Left kidney (tissue), 8 donors: ENCODE measurements around the gene ADAM23. TPM values are rescaled to one million over a fixed set of nuclear protein-coding genes. Genes with fewer than 3 reads are reported as not detected.
A peak's percentile ranks its signal among the peaks of the same experiment; 100 is the strongest.
"Not testable (repeated sequence)": the region's sequence is repeated elsewhere in the genome, so short reads cannot be mapped to it uniquely, and the experiment has no call there.

Experiments
- DNase-seq: peaks from one replicate; pipeline ENCODE4 v3.0.0-alpha.2; 2013
- long read RNA-seq, 8 donors: transcript quantifications; one replicate each; lab custom pipeline, GENCODE V29; 2026
- polyA plus RNA-seq: library from polyadenylated mRNA; unstranded; fragments of 120-200 nt; gene quantifications from one replicate; pipeline ENCODE4 v1.2.1, GENCODE V29; 2013; ENCODE audit not compliant: insufficient read length

ADAM23 gene
- polyA plus RNA-seq: 6.9 TPM
- long read RNA-seq, donor 1: 0 reads
- long read RNA-seq, donor 2: 0 reads
- long read RNA-seq, donor 3, full-length matches to known transcripts: 1 of 1 reads
- long read RNA-seq, donor 3, partial matches to known transcripts: 0 of 1 reads
- long read RNA-seq, donor 3, other reads (novel, unspliced or antisense): 0 of 1 reads
- long read RNA-seq, donor 4: 0 reads
- long read RNA-seq, donor 5, full-length matches to known transcripts: 2 of 2 reads
- long read RNA-seq, donor 5, partial matches to known transcripts: 0 of 2 reads
- long read RNA-seq, donor 5, other reads (novel, unspliced or antisense): 0 of 2 reads
- long read RNA-seq, donor 6, full-length matches to known transcripts: 2 of 2 reads
- long read RNA-seq, donor 6, partial matches to known transcripts: 0 of 2 reads
- long read RNA-seq, donor 6, other reads (novel, unspliced or antisense): 0 of 2 reads
- long read RNA-seq, donor 7: 0 reads
- long read RNA-seq, donor 8: 0 reads

- peak; percentile 50 for DNase-seq
Measured at GRCh38 chr2:206442833-206443734, at the start of gene ADAM23. ADAM23 (plus strand) TSS chr2:206443532; CDS start chr2:206443867, 335 bp downstream.

- no peak for DNase-seq
Measured at GRCh38 chr2:206396211-206396610, 47.1 kb upstream of the ADAM23 start.

GRCh38 chr2:206402956-206403569, 40.3 kb upstream of the ADAM23 start:
- not testable (repeated sequence) for DNase-seq

- DNase-seq: no peak
Measured at GRCh38 chr2:206408323-206409320, 34.7 kb upstream of the ADAM23 start.

GRCh38 chr2:206410714-206411113, 32.6 kb upstream of the ADAM23 start:
- DNase-seq: no peak

GRCh38 chr2:206415618-206416243, 27.6 kb upstream of the ADAM23 start:
- no peak for DNase-seq

GRCh38 chr2:206418968-206419367, 24.4 kb upstream of the ADAM23 start:
- no peak for DNase-seq

- no peak for DNase-seq
Measured at GRCh38 chr2:206420721-206421120, 22.6 kb upstream of the ADAM23 start.

- DNase-seq: no peak
Measured at GRCh38 chr2:206422493-206422892, 20.8 kb upstream of the ADAM23 start.

- DNase-seq: no peak
Measured at GRCh38 chr2:206423147-206423546, 20.2 kb upstream of the ADAM23 start.

GRCh38 chr2:206424134-206424533, 19.2 kb upstream of the ADAM23 start:
- DNase-seq: no peak

GRCh38 chr2:206428783-206429182, 14.5 kb upstream of the ADAM23 start:
- no peak for DNase-seq

GRCh38 chr2:206430452-206430851, 12.9 kb upstream of the ADAM23 start:
- no peak for DNase-seq

- DNase-seq: no peak
Measured at GRCh38 chr2:206431439-206431838, 11.9 kb upstream of the ADAM23 start.

- DNase-seq: no peak
Measured at GRCh38 chr2:206432193-206433082, 10.9 kb upstream of the ADAM23 start.

- no peak for DNase-seq
Measured at GRCh38 chr2:206433190-206433589, 10.1 kb upstream of the ADAM23 start.

- no peak for DNase-seq
Measured at GRCh38 chr2:206433686-206434085, 9.6 kb upstream of the ADAM23 start.

GRCh38 chr2:206435742-206436141, 7.6 kb upstream of the ADAM23 start:
- DNase-seq: no peak

- DNase-seq: no peak
Measured at GRCh38 chr2:206438196-206438724, 5.1 kb upstream of the ADAM23 start.
